MG63 (cell line): Measurements from ENCODE around the gene ATF6B. TPM values are rescaled to one million over a fixed set of nuclear protein-coding genes. Genes with fewer than 3 reads are reported as not detected.
A peak's percentile ranks its signal among the peaks of the same experiment; 100 is the strongest.

Source experiments
- DNase-seq: peaks from one replicate; pipeline ENCODE4 v3.0.0-alpha.2; 2020
- H3K27me3 ChIP-seq: fragments of 250-450 bp; sonication (Bioruptor Pico); 2 replicates; pipeline ENCODE4 v1.5.1; 2020; ENCODE audit warnings: mild to moderate bottlenecking, moderate library complexity
- H3K36me3 ChIP-seq: fragments of 250-450 bp; sonication (Bioruptor Pico); 2 replicates; pipeline ENCODE4 v1.5.1; 2020; ENCODE audit warnings: mild to moderate bottlenecking, moderate library complexity
- H3K4me3 ChIP-seq: fragments of 250-450 bp; sonication (Bioruptor Pico); 2 replicates; pipeline ENCODE4 v1.5.1; 2020; ENCODE audit warnings: mild to moderate bottlenecking, moderate library complexity
- H3K9me3 ChIP-seq: fragments of 250-450 bp; sonication (Bioruptor Pico); 2 replicates; pipeline ENCODE4 v1.5.1; 2020; ENCODE audit warnings: mild to moderate bottlenecking, moderate library complexity
- total RNA-seq: library from RNA; depleted of rRNA; stranded (reverse); fragments of >200 nt; shearing (Covaris generic); gene quantifications from 2 replicates; pipeline ENCODE4 v1.2.3, GENCODE V29; 2014; ENCODE audit warnings: low replicate concordance

ATF6B gene
- total RNA-seq, 1 experiment from 2014 or later: 7.5 TPM

- Histone ChIP-seq H3K27me3 (no peaks in the 10 kb centered on the region), H3K4me3 (no peak overlapping the region), H3K9me3 (no peaks in the 10 kb centered on the region), H3K36me3 (peaks cover 4% of the 10 kb centered on the region)
- DNase-seq: peak; percentile 76
Measured at GRCh38 chr6:32118782-32119628, 9.0 kb downstream of the ATF6B start.

GRCh38 chr6:32117461-32117860 is 10.6 kb downstream of the ATF6B start:
- H3K4me3 ChIP-seq: no peak overlapping the region
- no peaks in the 10 kb centered on the region for H3K27me3 ChIP-seq
- no peaks in the 10 kb centered on the region for H3K9me3 ChIP-seq
- DNase-seq: no peak
- peaks cover 4% of the 10 kb centered on the region; the same call in 1 of the 2 replicates for H3K36me3 ChIP-seq

GRCh38 chr6:32116674-32117073 is 11.4 kb downstream of the ATF6B start:
- Histone ChIP-seq H3K36me3 (peaks cover 4% of the 10 kb centered on the region; the same call in 1 of the 2 replicates), H3K4me3 (no peak overlapping the region), H3K9me3 (no peaks in the 10 kb centered on the region), H3K27me3 (no peaks in the 10 kb centered on the region)
- no peak for DNase-seq

- H3K27me3 ChIP-seq: no peaks in the 10 kb centered on the region
- DNase-seq: no peak
- no peak overlapping the region for H3K4me3 ChIP-seq
- H3K9me3 ChIP-seq: no peaks in the 10 kb centered on the region
- H3K36me3 ChIP-seq: peaks cover 4% of the 10 kb centered on the region; the same call in 1 of the 2 replicates
Measured at GRCh38 chr6:32115623-32116022, 12.4 kb downstream of the ATF6B start.

GRCh38 chr6:32114796-32115195 is 13.2 kb downstream of the ATF6B start:
- H3K9me3 ChIP-seq: no peaks in the 10 kb centered on the region
- no peak for DNase-seq
- H3K36me3 ChIP-seq: peaks cover 4% of the 10 kb centered on the region; the same call in 1 of the 2 replicates
- no peak overlapping the region for H3K4me3 ChIP-seq
- no peaks in the 10 kb centered on the region for H3K27me3 ChIP-seq

GRCh38 chr6:32113386-32114352 is 14.4 kb downstream of the ATF6B start:
- peak; percentile 95 for DNase-seq
- H3K4me3 ChIP-seq: no peak overlapping the region
- H3K27me3 ChIP-seq: no peaks in the 10 kb centered on the region
- H3K36me3 ChIP-seq: peaks cover 4% of the 10 kb centered on the region; the same call in 1 of the 2 replicates
- no peaks in the 10 kb centered on the region for H3K9me3 ChIP-seq

GRCh38 chr6:32112431-32112980 is 15.5 kb downstream of the ATF6B start:
- Histone ChIP-seq H3K9me3 (no peaks in the 10 kb centered on the region), H3K27me3 (no peaks in the 10 kb centered on the region), H3K36me3 (no peaks in the 10 kb centered on the region; the same call in 1 of the 2 replicates), H3K4me3 (no peak overlapping the region)
- DNase-seq: no peak

GRCh38 chr6:32111424-32112066 is 16.5 kb downstream of the ATF6B start:
- H3K9me3 ChIP-seq: no peaks in the 10 kb centered on the region
- no peak for DNase-seq
- H3K36me3 ChIP-seq: no peaks in the 10 kb centered on the region; the same call in 1 of the 2 replicates
- H3K27me3 ChIP-seq: no peaks in the 10 kb centered on the region
- no peak overlapping the region for H3K4me3 ChIP-seq

GRCh38 chr6:32110632-32111031 is 17.4 kb downstream of the ATF6B start:
- Histone ChIP-seq H3K4me3 (no peak overlapping the region), H3K36me3 (no peaks in the 10 kb centered on the region; the same call in 1 of the 2 replicates), H3K9me3 (no peaks in the 10 kb centered on the region), H3K27me3 (no peaks in the 10 kb centered on the region)
- DNase-seq: peak; percentile 55

GRCh38 chr6:32109765-32110160 is 18.3 kb downstream of the ATF6B start:
- no peaks in the 10 kb centered on the region for H3K27me3 ChIP-seq
- DNase-seq: no peak
- H3K36me3 ChIP-seq: no peaks in the 10 kb centered on the region
- H3K4me3 ChIP-seq: no peak overlapping the region
- H3K9me3 ChIP-seq: no peaks in the 10 kb centered on the region

GRCh38 chr6:32109114-32109764 is 18.8 kb downstream of the ATF6B start, which contains the start of gene TNXB:
Gene TNXB (minus strand): TSS chr6:32109338. CDS start chr6:32098198, 11,140 bp downstream.
- H3K9me3 ChIP-seq: no peaks in the 10 kb centered on the region
- DNase-seq: no peak
- H3K36me3 ChIP-seq: no peaks in the 10 kb centered on the region
- no peak within 1 kb of the TSS for H3K4me3 ChIP-seq
- no peaks in the 10 kb centered on the region for H3K27me3 ChIP-seq

- no peaks in the 10 kb centered on the region for H3K9me3 ChIP-seq
- no peaks in the 10 kb centered on the region for H3K27me3 ChIP-seq
- no peaks in the 10 kb centered on the region for H3K36me3 ChIP-seq
- DNase-seq: no peak
- no peak overlapping the region for H3K4me3 ChIP-seq
Measured at GRCh38 chr6:32108727-32109113, 19.3 kb downstream of the ATF6B start.

GRCh38 chr6:32108094-32108627 is 19.9 kb downstream of the ATF6B start:
- H3K9me3 ChIP-seq: no peaks in the 10 kb centered on the region
- no peak overlapping the region for H3K4me3 ChIP-seq
- peak; percentile 74 for DNase-seq
- H3K27me3 ChIP-seq: no peaks in the 10 kb centered on the region
- no peaks in the 10 kb centered on the region for H3K36me3 ChIP-seq

- no peaks in the 10 kb centered on the region for H3K27me3 ChIP-seq
- H3K36me3 ChIP-seq: no peaks in the 10 kb centered on the region
- no peaks in the 10 kb centered on the region for H3K9me3 ChIP-seq
- peak; percentile 72 for DNase-seq
- no peak overlapping the region for H3K4me3 ChIP-seq
Measured at GRCh38 chr6:32107406-32107805, 20.6 kb downstream of the ATF6B start.

GRCh38 chr6:32105433-32105832 is 22.6 kb downstream of the ATF6B start:
- DNase-seq: no peak
- Histone ChIP-seq H3K27me3 (no peaks in the 10 kb centered on the region), H3K4me3 (no peak overlapping the region), H3K36me3 (no peaks in the 10 kb centered on the region), H3K9me3 (no peaks in the 10 kb centered on the region)

- H3K36me3 ChIP-seq: no peaks in the 10 kb centered on the region
- H3K4me3 ChIP-seq: no peak overlapping the region
- no peaks in the 10 kb centered on the region for H3K9me3 ChIP-seq
- DNase-seq: no peak
- H3K27me3 ChIP-seq: no peaks in the 10 kb centered on the region
Measured at GRCh38 chr6:32102255-32102654, 25.8 kb downstream of the ATF6B start.
